Liver (tissue), 9 donors: ENCODE results near the gene HLCS. TPM values are rescaled to one million over a fixed set of nuclear protein-coding genes. Genes with fewer than 3 reads are reported as not detected.
A peak's percentile ranks its signal among the peaks of the same experiment; 100 is the strongest.

Experiments
- DNase-seq: peaks from one replicate; pipeline ENCODE4 v3.0.0-alpha.2; 2017; ENCODE audit warnings: low spot score
- H3K27ac ChIP-seq, 2 donors: one replicate each; pipeline ENCODE4 v1.7.0; 2013; ENCODE audit warnings: inconsistent platforms in 2 of 2, low read length in 2 of 2, control low read depth in 1 of 2, low read depth in 1 of 2, mild to moderate bottlenecking in 1 of 2
- H3K27me3 ChIP-seq, 4 donors: one replicate each; pipeline versions ENCODE4 v1.6.1 to v1.7.0; 2013; ENCODE audit warnings: low read length in 3 of 4, inconsistent platforms in 1 of 4, mild to moderate bottlenecking in 1 of 4, moderate library complexity in 1 of 4; ENCODE audit not compliant: control insufficient read depth in 4 of 4, insufficient read depth in 4 of 4
- H3K36me3 ChIP-seq, 4 donors: one replicate each; pipeline versions ENCODE4 v1.6.1 to v1.7.0; 2013; ENCODE audit warnings: low read length in 3 of 4, mild to moderate bottlenecking in 3 of 4, low read depth in 1 of 4, moderate library complexity in 1 of 4; ENCODE audit not compliant: control insufficient read depth in 4 of 4, insufficient read depth in 3 of 4
- H3K4me1 ChIP-seq, 4 donors: one replicate each; pipeline versions ENCODE4 v1.6.1 to v1.7.0; 2013; ENCODE audit warnings: low read length in 3 of 4, mild to moderate bottlenecking in 3 of 4, moderate library complexity in 1 of 4; ENCODE audit not compliant: control insufficient read depth in 4 of 4, insufficient read depth in 4 of 4
- H3K4me3 ChIP-seq, 3 donors: one replicate each; pipeline versions ENCODE4 v1.6.1 to v1.7.0; 2013; ENCODE audit warnings: low read length in 3 of 3, control low read depth in 1 of 3, low read depth in 1 of 3, mild to moderate bottlenecking in 1 of 3
- H3K9ac ChIP-seq, 2 donors: one replicate each; pipeline ENCODE4 v1.7.0; 2013; ENCODE audit warnings: low read length in 2 of 2, mild to moderate bottlenecking in 2 of 2, moderate library complexity in 2 of 2, control low read depth in 1 of 2, low read depth in 1 of 2
- H3K9me3 ChIP-seq, 4 donors: one replicate each; pipeline versions ENCODE4 v1.6.1 to v1.7.0; 2013; ENCODE audit warnings: low read length in 3 of 4; ENCODE audit not compliant: control insufficient read depth in 4 of 4
- CTCF ChIP-seq: fragments of 150-350 bp; IDR thresholded peaks from 2 replicates; pipeline ENCODE4 v1.5.1; 2017; ENCODE audit warnings: improper control_type of control experiment, low read depth, low read length; ENCODE audit not compliant: missing input control
- EGR1 ChIP-seq, 2 donors: IDR thresholded peaks; 2 replicates each; pipeline ENCODE4 v1.6.1; 2016 to 2018; ENCODE audit warnings: antibody characterized with exemption in 2 of 2, low read depth in 2 of 2
- FOXA1 ChIP-seq: IDR thresholded peaks from 2 replicates; pipeline ENCODE4 v1.6.1; 2016; ENCODE audit warnings: antibody characterized with exemption
- FOXA2 ChIP-seq: IDR thresholded peaks from 2 replicates; pipeline ENCODE4 v1.6.1; 2016; ENCODE audit warnings: antibody characterized with exemption
- GABPA ChIP-seq, 2 donors: IDR thresholded peaks in 1 of 2; conservative IDR thresholded peaks in 1 of 2; 2 replicates each; pipeline ENCODE4 v1.6.1; 2016; ENCODE audit warnings: antibody characterized with exemption in 2 of 2, mild to moderate bottlenecking in 1 of 2, moderate library complexity in 1 of 2
- HNF4G ChIP-seq: IDR thresholded peaks from 2 replicates; pipeline ENCODE4 v1.6.1; 2016; ENCODE audit warnings: antibody characterized with exemption
- JUND ChIP-seq, 2 donors: IDR thresholded peaks; 2 replicates each; pipeline ENCODE4 v1.6.1; 2016; ENCODE audit warnings: antibody characterized with exemption in 2 of 2
- RAD21 ChIP-seq, 2 donors: IDR thresholded peaks; 2 replicates each; pipeline ENCODE4 v1.6.1; 2016; ENCODE audit warnings: antibody characterized with exemption in 2 of 2, mild to moderate bottlenecking in 2 of 2
- RXRA ChIP-seq, 2 donors: IDR thresholded peaks; 2 replicates each; pipeline ENCODE4 v1.6.1; 2017 to 2018; ENCODE audit warnings: antibody characterized with exemption in 2 of 2, mild to moderate bottlenecking in 1 of 2
- SP1 ChIP-seq: IDR thresholded peaks from 2 replicates; pipeline ENCODE4 v1.6.1; 2018; ENCODE audit warnings: antibody characterized with exemption, mild to moderate bottlenecking
- TAF1 ChIP-seq: conservative IDR thresholded peaks from 2 replicates; pipeline ENCODE4 v1.6.1; 2016; ENCODE audit warnings: antibody characterized with exemption, mild to moderate bottlenecking
- YY1 ChIP-seq: IDR thresholded peaks from 2 replicates; pipeline ENCODE4 v1.6.1; 2016; ENCODE audit warnings: antibody characterized with exemption, mild to moderate bottlenecking
- ZBTB33 ChIP-seq: IDR thresholded peaks from 2 replicates; pipeline ENCODE4 v1.6.1; 2016; ENCODE audit warnings: antibody characterized with exemption
- WGBS: extraction: QIAGEN DNeasy Blood & Tissue Kit; methylation state at CpG from one replicate; pipeline ENCODE4 v1.1.7; 2013; 5-methylcytosine and 5-hydroxymethylcytosine counted together
- polyA plus RNA-seq, 2 donors: library from polyadenylated mRNA; stranded (reverse) in 1 of 2; unstranded in 1 of 2; fragments of 200-250 nt in 1 of 2; fragments of >200 nt in 1 of 2; fragmentation: Nextera tagmentation in 1 of 2; extraction: Ambion mirVana in 1 of 2; gene quantifications; one replicate each; pipeline versions ENCODE4 v1.2.1 to v1.2.3, GENCODE V29; 2013 to 2015
- total RNA-seq, 2 donors: library from RNA; depleted of rRNA; stranded (reverse); fragments of >200 nt; gene quantifications; one replicate each; pipeline ENCODE4 v1.2.3, GENCODE V29; 2014
- TF ChIP-seq, protein P1 (sequence below): IDR thresholded peaks from 2 replicates; pipeline ENCODE4 v1.6.1; 2016; ENCODE audit warnings: antibody characterized with exemption
- donor health status: healthy.
- donor health status: healthy.
- donor health status: healthy.
- donor health status: healthy.
- donor health status: healthy.

The HLCS gene
- total and polyA plus RNA-seq, 4 donors = 6.6 to 22.5 (median 8.3) TPM

DNA sequence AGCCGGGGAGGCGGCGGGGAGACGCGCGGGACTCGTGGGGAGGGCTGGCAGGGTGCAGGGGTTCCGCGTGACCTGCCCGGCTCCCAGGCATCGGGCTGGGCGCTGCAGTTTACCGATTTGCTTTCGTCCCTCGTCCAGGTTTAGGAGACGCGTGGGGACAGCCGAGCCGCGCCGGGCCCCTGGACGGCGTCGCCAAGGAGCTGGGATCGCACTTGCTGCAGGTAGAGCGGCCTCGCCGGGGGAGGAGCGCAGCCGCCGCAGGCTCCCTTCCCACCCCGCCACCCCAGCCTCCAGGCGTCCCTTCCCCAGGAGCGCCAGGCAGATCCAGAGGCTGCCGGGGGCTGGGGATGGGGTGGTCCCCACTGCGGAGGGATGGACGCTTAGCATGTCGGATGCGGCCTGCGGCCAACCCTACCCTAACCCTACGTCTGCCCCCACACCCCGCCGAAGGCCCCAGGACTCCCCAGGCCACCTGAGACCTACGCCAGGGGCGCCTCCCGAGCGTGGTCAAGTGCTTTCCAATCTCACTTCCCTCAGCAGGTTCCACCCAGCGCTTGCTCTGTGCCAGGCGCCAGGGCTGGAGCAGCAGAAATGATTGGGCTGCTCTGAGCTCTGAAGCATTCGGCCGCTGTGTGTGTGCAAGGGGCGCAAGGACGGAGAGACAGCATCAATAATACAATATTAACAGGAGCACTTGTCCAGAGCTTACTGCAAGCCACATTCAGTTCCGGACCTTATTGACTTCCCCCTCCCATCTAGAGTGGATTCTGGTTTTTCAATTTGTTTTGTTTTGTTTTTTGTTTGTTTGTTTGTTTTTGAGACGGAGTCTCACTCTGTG lies 257.2 kb downstream of the HLCS start:
- peak overlapping the region in 1 of 3 donors; percentile 33 for H3K4me3 ChIP-seq
- peaks cover 10 to 21% (median 12%) of the 10 kb centered on the region in 4 donors for H3K4me1 ChIP-seq

GRCh38 chr21:36708286-36709029 lies 258.0 kb downstream of the HLCS start:
- H3K9ac ChIP-seq = no peak overlapping the region
- no peak overlapping the region for H3K27ac ChIP-seq
- no peaks in the 10 kb centered on the region for H3K9me3 ChIP-seq
- H3K4me3 ChIP-seq = peak overlapping the region in 1 of 3 donors; percentile 33
- TF ChIP-seq ZBTB33 = no peak
- no peak for TF ChIP-seq FOXA2
- TF ChIP-seq YY1 = no peak
- TF ChIP-seq SP1 = no peak
- TF ChIP-seq GABPA (IDR thresholded peaks at IDR 0.05 in 1 of 2, conservative IDR thresholded peaks at IDR 0.05 in 1 of 2) = no peak
- TF ChIP-seq EGR1 (IDR thresholded peaks at IDR 0.05; ENCODE audit: low read depth in 2 of 2) = no peak
- no peak for TF ChIP-seq FOXA1
- no peak for TF ChIP-seq CTCF
- no peak for TF ChIP-seq RAD21 (IDR thresholded peaks at IDR 0.05)
- TF ChIP-seq TAF1 = no peak
- TF ChIP-seq, protein P1, sequence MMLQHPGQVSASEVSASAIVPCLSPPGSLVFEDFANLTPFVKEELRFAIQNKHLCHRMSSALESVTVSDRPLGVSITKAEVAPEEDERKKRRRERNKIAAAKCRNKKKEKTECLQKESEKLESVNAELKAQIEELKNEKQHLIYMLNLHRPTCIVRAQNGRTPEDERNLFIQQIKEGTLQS = no peak
- WGBS = 6% methylated on average over 44 of the region's 44 CpGs
- H3K4me1 ChIP-seq = peaks cover 10 to 21% (median 12%) of the 10 kb centered on the region in 4 donors
- DNase-seq = no peak
- peaks cover 13 to 32% (median 26%) of the 10 kb centered on the region in 4 donors for H3K27me3 ChIP-seq
- H3K36me3 ChIP-seq = no peaks in the 10 kb centered on the region

More for the DNA sequence above, 257.2 kb downstream of the HLCS start:
- peaks cover 13 to 38% (median 26%) of the 10 kb centered on the region in 4 donors for H3K27me3 ChIP-seq
- H3K9me3 ChIP-seq = no peaks in the 10 kb centered on the region
- TF ChIP-seq SP1 (no peak), RAD21 (IDR thresholded peaks at IDR 0.05) (no peak), JUND (IDR thresholded peaks at IDR 0.05) (no peak), TAF1 (no peak), RXRA (IDR thresholded peaks at IDR 0.05) (no peak), YY1 (no peak), FOXA2 (no peak), FOXA1 (no peak), EGR1 (IDR thresholded peaks at IDR 0.05; ENCODE audit: low read depth in 2 of 2) (no peak), HNF4G (no peak)
- TF ChIP-seq, protein P1 = no peak
- H3K9ac ChIP-seq = no peak overlapping the region
- H3K36me3 ChIP-seq = no peaks in the 10 kb centered on the region
- no peak for DNase-seq
- no peak overlapping the region for H3K27ac ChIP-seq
- 6% methylated on average over 55 of the region's 55 CpGs for WGBS
